ENCODE results near the gene NDUFA13.

The NDUFA13 gene

GRCh38 chr19:19533841-19534240 lies 17.8 kb downstream of the NDUFA13 start:
- no peak for DNase-seq
- Histone ChIP-seq H3F3A (ENCODE audit: insufficient read depth, low read length) (no peaks in the 10 kb centered on the region), H3K9ac (ENCODE audit: low read length) (no peak overlapping the region), H3K9me3 (replicated peaks; ENCODE audit: insufficient read depth, low read length) (no peaks in the 10 kb centered on the region), H3K4me2 (ENCODE audit: low read depth, low read length) (no peak overlapping the region), H3K79me2 (ENCODE audit: low read length) (no peaks in the 10 kb centered on the region), H3K27me3 (replicated peaks; ENCODE audit: insufficient read depth, low read length) (no peaks in the 10 kb centered on the region; the same call in 1 of the 2 replicates), H3K36me3 (replicated peaks; ENCODE audit: insufficient read depth, low read length) (no peaks in the 10 kb centered on the region), H2AFZ (ENCODE audit: low read length) (no peak overlapping the region), H3K27ac (ENCODE audit: low read length) (no peak overlapping the region), H3K4me3 (ENCODE audit: low read length) (no peak overlapping the region), H3K9me2 (replicated peaks; ENCODE audit: insufficient read depth, low read length) (no peaks in the 10 kb centered on the region), H4K20me1 (ENCODE audit: insufficient read depth, low read length) (no peaks in the 10 kb centered on the region), H3K4me1 (ENCODE audit: low read length) (no peaks in the 10 kb centered on the region)
- no peak for TF ChIP-seq CTCF (IDR thresholded peaks at IDR 0.05; ENCODE audit: low read length)
- TF ChIP-seq EZH2phosphoT487 (IDR thresholded peaks at IDR 0.05; ENCODE audit: low read length), result no peak
- no peak for TF ChIP-seq EZH2 (optimal IDR thresholded peaks at IDR 0.05; ENCODE audit: low read depth, low read length)

- Histone ChIP-seq H3K36me3 (replicated peaks; ENCODE audit: insufficient read depth, low read length) (no peaks in the 10 kb centered on the region), H2AFZ (ENCODE audit: low read length) (no peak overlapping the region), H3K9ac (ENCODE audit: low read length) (no peak overlapping the region), H3K9me3 (replicated peaks; ENCODE audit: insufficient read depth, low read length) (no peaks in the 10 kb centered on the region), H3K9me2 (replicated peaks; ENCODE audit: insufficient read depth, low read length) (no peaks in the 10 kb centered on the region), H3K27me3 (replicated peaks; ENCODE audit: insufficient read depth, low read length) (no peaks in the 10 kb centered on the region; the same call in 1 of the 2 replicates), H3F3A (ENCODE audit: insufficient read depth, low read length) (no peaks in the 10 kb centered on the region), H3K27ac (ENCODE audit: low read length) (no peak overlapping the region), H3K79me2 (ENCODE audit: low read length) (no peaks in the 10 kb centered on the region), H3K4me3 (ENCODE audit: low read length) (no peak overlapping the region), H3K4me2 (ENCODE audit: low read depth, low read length) (no peak overlapping the region), H3K4me1 (ENCODE audit: low read length) (no peaks in the 10 kb centered on the region), H4K20me1 (ENCODE audit: insufficient read depth, low read length) (no peaks in the 10 kb centered on the region)
- DNase-seq, result no peak
- TF ChIP-seq EZH2 (optimal IDR thresholded peaks at IDR 0.05; ENCODE audit: low read depth, low read length) (no peak), CTCF (IDR thresholded peaks at IDR 0.05; ENCODE audit: low read length) (no peak), EZH2phosphoT487 (IDR thresholded peaks at IDR 0.05; ENCODE audit: low read length) (no peak)
These were observed 18.7 kb downstream of the NDUFA13 start for GRCh38 chr19:19534556-19535265.

GRCh38 chr19:19535311-19536191 lies 19.5 kb downstream of the NDUFA13 start:
- Histone ChIP-seq H3K9me3 (replicated peaks; ENCODE audit: insufficient read depth, low read length) (no peaks in the 10 kb centered on the region), H3K27ac (ENCODE audit: low read length) (no peak overlapping the region), H3K9me2 (replicated peaks; ENCODE audit: insufficient read depth, low read length) (no peaks in the 10 kb centered on the region), H3K36me3 (replicated peaks; ENCODE audit: insufficient read depth, low read length) (no peaks in the 10 kb centered on the region), H3K4me3 (ENCODE audit: low read length) (no peak overlapping the region), H3F3A (ENCODE audit: insufficient read depth, low read length) (no peaks in the 10 kb centered on the region), H4K20me1 (ENCODE audit: insufficient read depth, low read length) (no peaks in the 10 kb centered on the region), H3K9ac (ENCODE audit: low read length) (no peak overlapping the region), H2AFZ (ENCODE audit: low read length) (no peak overlapping the region), H3K4me2 (ENCODE audit: low read depth, low read length) (no peak overlapping the region), H3K79me2 (ENCODE audit: low read length) (no peaks in the 10 kb centered on the region), H3K4me1 (ENCODE audit: low read length) (no peaks in the 10 kb centered on the region), H3K27me3 (replicated peaks; ENCODE audit: insufficient read depth, low read length) (no peaks in the 10 kb centered on the region; the same call in 1 of the 2 replicates)
- TF ChIP-seq CTCF (IDR thresholded peaks at IDR 0.05; ENCODE audit: low read length) (no peak), EZH2phosphoT487 (IDR thresholded peaks at IDR 0.05; ENCODE audit: low read length) (no peak)
- no peak for DNase-seq
